ENCODE data around the gene KLHL13. TPM values are rescaled to one million over a fixed set of nuclear protein-coding genes. Genes with fewer than 3 reads are reported as not detected.

The KLHL13 gene
- polyA plus RNA-seq, 1 donor (not counting 4 experiments of a cell fraction or from before 2014, with no cell fraction given), result 4.9 TPM

DNA sequence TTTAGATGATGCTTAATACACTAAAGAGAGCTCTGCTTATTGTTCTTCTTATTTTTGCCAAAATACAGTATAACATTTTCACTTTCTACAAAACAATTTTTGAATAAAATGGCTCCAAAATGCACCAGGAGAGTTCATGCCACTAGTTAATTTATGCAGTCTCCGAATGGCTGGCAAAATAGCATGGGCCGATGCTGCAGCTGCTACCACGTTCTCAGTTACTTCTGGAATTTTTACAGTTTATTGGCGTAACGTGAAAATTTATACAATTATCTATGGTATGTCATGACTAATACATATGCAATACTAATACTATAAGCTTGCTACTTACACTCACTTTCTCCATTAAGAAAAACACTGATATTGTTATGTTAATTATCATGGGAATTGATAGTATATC, 16.5 kb downstream of the KLHL13 start:
- DNase-seq (ENCODE audit: low read depth, low spot score), result no peak
- no peak overlapping the region for H3K4me2 ChIP-seq (ENCODE audit: control insufficient read depth, extremely low read depth, insufficient read depth, low read depth, low read length)
- no peaks in the 10 kb centered on the region for H3K9me3 ChIP-seq (ENCODE audit: control insufficient read depth, low read depth, low read length)
- TF ChIP-seq, protein P1, sequence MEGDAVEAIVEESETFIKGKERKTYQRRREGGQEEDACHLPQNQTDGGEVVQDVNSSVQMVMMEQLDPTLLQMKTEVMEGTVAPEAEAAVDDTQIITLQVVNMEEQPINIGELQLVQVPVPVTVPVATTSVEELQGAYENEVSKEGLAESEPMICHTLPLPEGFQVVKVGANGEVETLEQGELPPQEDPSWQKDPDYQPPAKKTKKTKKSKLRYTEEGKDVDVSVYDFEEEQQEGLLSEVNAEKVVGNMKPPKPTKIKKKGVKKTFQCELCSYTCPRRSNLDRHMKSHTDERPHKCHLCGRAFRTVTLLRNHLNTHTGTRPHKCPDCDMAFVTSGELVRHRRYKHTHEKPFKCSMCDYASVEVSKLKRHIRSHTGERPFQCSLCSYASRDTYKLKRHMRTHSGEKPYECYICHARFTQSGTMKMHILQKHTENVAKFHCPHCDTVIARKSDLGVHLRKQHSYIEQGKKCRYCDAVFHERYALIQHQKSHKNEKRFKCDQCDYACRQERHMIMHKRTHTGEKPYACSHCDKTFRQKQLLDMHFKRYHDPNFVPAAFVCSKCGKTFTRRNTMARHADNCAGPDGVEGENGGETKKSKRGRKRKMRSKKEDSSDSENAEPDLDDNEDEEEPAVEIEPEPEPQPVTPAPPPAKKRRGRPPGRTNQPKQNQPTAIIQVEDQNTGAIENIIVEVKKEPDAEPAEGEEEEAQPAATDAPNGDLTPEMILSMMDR (optimal IDR thresholded peaks at IDR 0.05 in 1 of 3, IDR thresholded peaks at IDR 0.05 in 1 of 3, conservative IDR thresholded peaks at IDR 0.05 in 1 of 3; ENCODE audit: extremely low read depth in 1 of 3, insufficient read depth in 2 of 3, low read length in 3 of 3), result no peak
- no peak for TF ChIP-seq EZH2 (IDR thresholded peaks at IDR 0.05; ENCODE audit: low read length)
- no peak overlapping the region for H2AFZ ChIP-seq (ENCODE audit: control insufficient read depth, low read length)
- FAIRE-seq, result no peak
- H3K9me1 ChIP-seq (ENCODE audit: control insufficient read depth, extremely low read depth, insufficient read depth, low read length), result no peaks in the 10 kb centered on the region
- H3K4me3 ChIP-seq (ENCODE audit: control insufficient read depth in 2 of 3, extremely low read depth in 1 of 3, insufficient read depth in 2 of 3, low read depth in 1 of 3, low read length in 3 of 3), result no peak overlapping the region
- H3K4me1 ChIP-seq (ENCODE audit: control insufficient read depth, extremely low read depth, insufficient read depth, low read length), result no peaks in the 10 kb centered on the region
- H3K27me3 ChIP-seq (ENCODE audit: control insufficient read depth, extremely low read depth, insufficient read depth, low read length), result no peaks in the 10 kb centered on the region
- no peaks in the 10 kb centered on the region for H3K36me3 ChIP-seq (ENCODE audit: control insufficient read depth in 2 of 2, extremely low read depth in 1 of 2, insufficient read depth in 2 of 2, low read length in 2 of 2)
- H3K27ac ChIP-seq (ENCODE audit: control insufficient read depth, insufficient read depth, low read length), result no peak overlapping the region
- no peaks in the 10 kb centered on the region for H3K79me2 ChIP-seq (ENCODE audit: control insufficient read depth, insufficient read depth, low read length)
- no peaks in the 10 kb centered on the region for H4K20me1 ChIP-seq (ENCODE audit: control insufficient read depth, extremely low read depth, insufficient read depth, low read length)
- dilution Hi-C loops (cut with MboI; ENCODE audit: extremely low pct_ligation_motif_present, low sequenced_read_pairs), result no loop called here
- H3K9ac ChIP-seq (ENCODE audit: control insufficient read depth, extremely low read depth, insufficient read depth, low read length), result no peak overlapping the region

DNA sequence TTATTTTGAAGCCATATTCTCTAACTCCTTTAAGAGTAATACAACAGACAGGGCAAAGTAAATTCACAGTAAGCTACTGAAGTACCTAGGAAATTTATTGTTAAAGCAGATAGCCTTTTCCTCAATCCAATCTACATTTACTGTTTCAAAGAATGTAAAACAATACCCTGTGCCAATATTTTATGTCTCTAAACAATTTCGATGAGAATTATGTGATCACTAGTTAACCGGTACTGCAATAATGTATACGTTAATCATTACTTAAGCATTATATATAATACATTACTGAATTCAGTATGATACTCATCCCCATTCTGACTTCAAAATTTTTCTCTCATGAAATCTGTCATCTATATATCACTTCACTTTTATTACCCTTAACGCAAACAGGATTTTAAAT, 28.5 kb downstream of the KLHL13 start:
- H3K4me1 ChIP-seq (ENCODE audit: control insufficient read depth, extremely low read depth, insufficient read depth, low read length), result no peaks in the 10 kb centered on the region
- H3K79me2 ChIP-seq (ENCODE audit: control insufficient read depth, insufficient read depth, low read length), result no peaks in the 10 kb centered on the region
- H3K36me3 ChIP-seq (ENCODE audit: control insufficient read depth in 2 of 2, extremely low read depth in 1 of 2, insufficient read depth in 2 of 2, low read length in 2 of 2), result no peaks in the 10 kb centered on the region
- no peaks in the 10 kb centered on the region for H3K27me3 ChIP-seq (ENCODE audit: control insufficient read depth, extremely low read depth, insufficient read depth, low read length)
- no peak overlapping the region for H3K27ac ChIP-seq (ENCODE audit: control insufficient read depth, insufficient read depth, low read length)
- no peaks in the 10 kb centered on the region for H3K9me1 ChIP-seq (ENCODE audit: control insufficient read depth, extremely low read depth, insufficient read depth, low read length)
- no peak overlapping the region for H2AFZ ChIP-seq (ENCODE audit: control insufficient read depth, low read length)
- no peak overlapping the region for H3K9ac ChIP-seq (ENCODE audit: control insufficient read depth, extremely low read depth, insufficient read depth, low read length)
- no peak overlapping the region for H3K4me3 ChIP-seq (ENCODE audit: control insufficient read depth in 2 of 3, extremely low read depth in 1 of 3, insufficient read depth in 2 of 3, low read depth in 1 of 3, low read length in 3 of 3)
- FAIRE-seq (no peak), DNase-seq (ENCODE audit: low read depth, low spot score) (no peak)
- no peaks in the 10 kb centered on the region for H3K9me3 ChIP-seq (ENCODE audit: control insufficient read depth, low read depth, low read length)
- no peaks in the 10 kb centered on the region for H4K20me1 ChIP-seq (ENCODE audit: control insufficient read depth, extremely low read depth, insufficient read depth, low read length)
- TF ChIP-seq EZH2 (IDR thresholded peaks at IDR 0.05; ENCODE audit: low read length), result no peak
- TF ChIP-seq, protein P1 (optimal IDR thresholded peaks at IDR 0.05 in 1 of 3, IDR thresholded peaks at IDR 0.05 in 1 of 3, conservative IDR thresholded peaks at IDR 0.05 in 1 of 3; ENCODE audit: extremely low read depth in 1 of 3, insufficient read depth in 2 of 3, low read length in 3 of 3), result no peak
- H3K4me2 ChIP-seq (ENCODE audit: control insufficient read depth, extremely low read depth, insufficient read depth, low read depth, low read length), result no peak overlapping the region
- dilution Hi-C loops (cut with MboI; ENCODE audit: extremely low pct_ligation_motif_present, low sequenced_read_pairs), result no loop called here
